ENCODE measurements around the gene ARID1B. TPM values are rescaled to one million over a fixed set of nuclear protein-coding genes. Genes with fewer than 3 reads are reported as not detected.

ARID1B gene
- total RNA-seq, 2 experiments from 2014 or later, result 90.1 to 164 TPM

DNA sequence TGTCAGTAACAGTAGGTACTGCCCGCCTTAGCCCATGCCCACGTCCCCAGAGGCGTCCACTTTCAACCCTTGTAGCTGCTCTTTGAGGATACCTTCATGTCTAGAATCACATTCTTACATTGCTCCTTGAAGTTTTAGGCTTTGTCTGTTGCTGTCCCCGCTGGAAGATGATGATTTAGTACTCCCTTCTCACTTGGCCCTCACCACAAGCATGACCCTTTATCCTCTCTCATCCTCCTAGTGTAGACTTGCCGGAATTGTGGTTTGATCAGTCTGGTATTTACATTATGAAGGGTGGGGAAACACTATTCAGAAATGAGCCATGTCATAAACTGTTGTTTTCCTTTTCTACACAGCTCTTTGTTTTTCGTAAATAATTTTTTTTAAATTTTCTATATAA, 87.4 kb downstream of the ARID1B start:
- Histone ChIP-seq H4K20me1 (ENCODE audit: insufficient read depth, low read length) (peaks cover 36% of the 10 kb centered on the region), H3K27ac (ENCODE audit: low read depth, low read length, poor library complexity, severe bottlenecking) (no peak overlapping the region), H3K4me1 (ENCODE audit: insufficient read depth, low read length, poor library complexity, severe bottlenecking) (peaks cover 19% of the 10 kb centered on the region), H3K9me2 (ENCODE audit: insufficient read depth, low read length) (no peaks in the 10 kb centered on the region), H3K4me3 (ENCODE audit: low read depth, low read length, poor library complexity, severe bottlenecking) (no peak overlapping the region), H3K36me3 (ENCODE audit: insufficient read depth, low read length) (no peaks in the 10 kb centered on the region; the same call in 1 of the 2 replicates), H3K9me3 (ENCODE audit: low read length) (no peaks in the 10 kb centered on the region), H3K4me2 (ENCODE audit: low read length) (no peak overlapping the region), H2AFZ (ENCODE audit: low read length) (no peak overlapping the region), H3K79me2 (ENCODE audit: insufficient read depth, low read depth, low read length) (peaks cover 96% of the 10 kb centered on the region)
- TF ChIP-seq EZH2phosphoT487 (IDR thresholded peaks at IDR 0.05; ENCODE audit: borderline replicate concordance, low read depth, low read length) (no peak), CTCF (conservative IDR thresholded peaks at IDR 0.05; ENCODE audit: low read length) (no peak)
- DNase-seq (ENCODE audit: low spot score), result no peak
- BruUV-seq (replicated peaks), result no TSS peak
- ChIA-PET CTCF (ENCODE audit: unreplicated experiment) (no interaction called here), POLR2A (interaction anchor here (0.5 to 1.3 kb wide), 4 partner anchors 9 to 60 kb away, joined by 3 to 4 read pairs (median 3); no protein-coding TSS in a partner anchor)
- intact Hi-C loops (cut with micrococcal nuclease; ENCODE audit: unreplicated experiment), result no loop called here

- 0 out of 2 replicates have a peak overlapping the region, but pooled peaks have one; percentile 7 for H3K4me2 ChIP-seq (ENCODE audit: low read length)
- no peaks in the 10 kb centered on the region for H3K9me2 ChIP-seq (ENCODE audit: insufficient read depth, low read length)
- TF ChIP-seq CTCF (conservative IDR thresholded peaks at IDR 0.05; ENCODE audit: low read length), result no peak
- no peak for TF ChIP-seq EZH2phosphoT487 (IDR thresholded peaks at IDR 0.05; ENCODE audit: borderline replicate concordance, low read depth, low read length)
- H2AFZ ChIP-seq (ENCODE audit: low read length), result no peak overlapping the region
- BruUV-seq (replicated peaks), result no TSS peak
- H3K27ac ChIP-seq (ENCODE audit: low read depth, low read length, poor library complexity, severe bottlenecking), result no peak overlapping the region
- H3K79me2 ChIP-seq (ENCODE audit: insufficient read depth, low read depth, low read length), result peaks cover 96% of the 10 kb centered on the region
- H3K4me1 ChIP-seq (ENCODE audit: insufficient read depth, low read length, poor library complexity, severe bottlenecking), result peaks cover 19% of the 10 kb centered on the region
- CTCF ChIA-PET (ENCODE audit: unreplicated experiment), result no interaction called here
- H3K9me3 ChIP-seq (ENCODE audit: low read length), result no peaks in the 10 kb centered on the region
- H4K20me1 ChIP-seq (ENCODE audit: insufficient read depth, low read length), result peaks cover 36% of the 10 kb centered on the region
- intact Hi-C loops (cut with micrococcal nuclease; ENCODE audit: unreplicated experiment), result no loop called here
- POLR2A ChIA-PET, result interaction anchor here (0.5 to 1.3 kb wide), 3 partner anchors 12 to 60 kb away, joined by 3 to 4 read pairs (median 3); no protein-coding TSS in a partner anchor
- H3K4me3 ChIP-seq (ENCODE audit: low read depth, low read length, poor library complexity, severe bottlenecking), result no peak overlapping the region
- H3K36me3 ChIP-seq (ENCODE audit: insufficient read depth, low read length), result no peaks in the 10 kb centered on the region; the same call in 1 of the 2 replicates
- no peak for DNase-seq (ENCODE audit: low spot score)
Observed at GRCh38 chr6:156865019-156865629, 87.9 kb downstream of the ARID1B start.

Measured in OCI-LY7 (cell line).